HG03575 (cell line): ENCODE data around the gene HESX1.

Experiments used
- ATAC-seq: cut with Tn5 transposase; IDR thresholded peaks from one replicate; pipeline ENCODE4 v1.9.1; 2021; ENCODE audit not compliant: unreplicated experiment, insufficient number of reproducible peaks, low FRiP score; ENCODE audit errors: extremely low read depth

HESX1 gene

GRCh38 chr3:57199895-57200297, at the start of gene HESX1:
TSS of gene HESX1 (minus strand) at chr3:57199978. CDS start at chr3:57199918, 60 bp downstream.
- ATAC-seq: no peak

GRCh38 chr3:57244946-57245345, 45.2 kb upstream of the HESX1 start:
- ATAC-seq: no peak

GRCh38 chr3:57234613-57235575, 35.1 kb upstream of the HESX1 start:
- no peak for ATAC-seq

- ATAC-seq: no peak
Observed at GRCh38 chr3:57233799-57234198, 34.0 kb upstream of the HESX1 start.

DNA sequence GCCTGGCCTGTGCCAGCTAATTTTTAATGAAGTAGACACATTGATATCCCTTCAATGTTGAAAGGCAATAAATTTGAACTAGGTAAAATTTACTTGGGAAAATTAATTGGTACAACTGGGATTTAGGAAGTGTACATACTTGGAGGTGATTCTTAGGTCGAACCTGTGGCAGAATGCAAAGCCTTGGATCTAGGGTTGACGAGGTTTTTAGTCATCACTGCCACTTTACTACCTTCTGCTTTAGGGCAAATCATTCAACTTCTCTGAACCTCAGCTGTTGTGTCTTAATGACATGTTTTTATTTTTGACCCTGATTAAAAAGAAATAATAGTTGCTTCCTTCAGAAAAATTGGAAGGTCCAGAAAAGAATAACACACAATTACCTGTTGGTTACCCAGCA, 30.2 kb upstream of the HESX1 start:
- no peak for ATAC-seq

- ATAC-seq: no peak
Observed at GRCh38 chr3:57227930-57228751, 28.4 kb upstream of the HESX1 start.

DNA sequence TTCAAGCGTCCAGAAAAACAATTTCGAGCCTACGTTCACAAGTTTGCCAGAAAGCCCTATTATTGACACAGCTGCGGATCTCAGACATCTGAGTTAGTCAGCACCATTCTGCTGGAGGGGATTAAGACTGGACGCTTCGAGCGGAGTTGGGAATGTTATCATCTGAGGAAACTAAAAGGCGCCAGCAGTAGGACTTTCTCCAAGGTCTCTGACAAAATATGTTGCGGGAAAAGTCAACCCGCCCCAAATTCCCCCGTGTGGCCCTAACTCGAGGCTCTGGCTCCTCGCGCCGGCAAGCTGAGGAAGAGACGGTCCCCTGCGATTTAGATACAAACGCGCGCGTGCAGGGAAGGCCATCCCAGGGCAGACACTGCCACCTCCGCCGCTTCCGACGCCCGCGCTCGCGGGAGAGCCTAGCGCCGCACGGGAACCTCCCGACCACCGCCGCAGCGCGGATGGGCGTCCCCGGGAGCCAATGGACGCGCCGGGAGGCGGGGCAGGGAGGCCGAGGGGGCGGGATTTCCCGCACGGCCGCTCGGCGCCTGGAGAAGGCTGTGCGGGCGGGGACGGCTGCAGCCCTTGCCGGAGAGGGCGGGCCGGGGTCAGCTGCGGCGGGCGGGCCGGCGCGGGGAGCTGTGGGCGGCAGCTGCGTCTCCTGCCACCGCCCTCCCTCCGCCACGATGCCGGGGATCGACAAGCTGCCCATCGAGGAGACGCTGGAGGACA, 27.6 kb upstream of the HESX1 start, which contains the start of gene APPL1:
APPL1 (plus strand) TSS at position 526 of the 726 bp plus-strand sequence; CDS start at position 681, 155 bp downstream.
- ATAC-seq: peak; percentile 39

- ATAC-seq: no peak
Observed at GRCh38 chr3:57226176-57226575, 26.4 kb upstream of the HESX1 start.

GRCh38 chr3:57224856-57225255, 25.1 kb upstream of the HESX1 start:
- no peak for ATAC-seq

DNA sequence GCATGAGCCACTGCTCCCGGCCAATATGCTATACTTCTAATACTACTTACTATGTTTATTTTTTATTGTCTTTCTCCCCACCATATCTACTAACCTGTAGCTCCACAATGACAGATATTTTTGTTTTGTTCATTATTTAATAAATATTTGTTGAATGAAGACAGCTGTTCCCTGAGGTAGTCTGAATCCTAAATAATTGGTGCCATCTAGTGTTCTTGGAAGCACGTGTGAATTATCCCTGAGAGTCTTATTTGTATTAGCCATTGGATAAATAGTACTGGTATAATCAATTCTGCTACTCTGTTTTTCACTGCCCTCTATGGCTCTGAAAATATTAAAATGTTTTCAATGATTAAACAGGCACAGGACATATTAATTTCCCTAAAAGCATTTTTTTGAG, 22.1 kb upstream of the HESX1 start:
- ATAC-seq: no peak

GRCh38 chr3:57206423-57206822, 6.6 kb upstream of the HESX1 start:
- no peak for ATAC-seq

GRCh38 chr3:57194641-57195040, 5.1 kb downstream of the HESX1 start:
- no peak for ATAC-seq

DNA sequence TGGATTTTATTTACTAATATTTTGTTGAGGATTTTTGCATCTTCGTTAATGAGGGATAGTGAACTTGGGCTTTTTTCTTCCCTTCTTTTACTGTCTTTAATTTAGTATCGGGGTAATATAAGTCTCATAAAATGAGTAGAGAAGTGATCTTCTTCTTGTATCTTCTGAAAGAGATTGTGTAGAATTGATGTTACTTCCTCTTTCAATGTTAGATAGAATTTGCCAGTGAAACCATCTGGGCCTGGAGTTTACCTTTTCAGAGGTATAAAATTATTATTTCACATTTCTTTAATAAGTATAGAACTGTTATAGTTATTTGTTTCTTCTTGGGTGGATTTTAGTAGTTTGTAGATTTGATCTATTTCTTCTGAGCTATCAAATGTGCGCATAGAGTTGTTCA, 7.8 kb downstream of the HESX1 start:
- no peak for ATAC-seq

- no peak for ATAC-seq
Observed at GRCh38 chr3:57184526-57184925, 15.3 kb downstream of the HESX1 start.

GRCh38 chr3:57179580-57180410, 20.0 kb downstream of the HESX1 start:
- no peak for ATAC-seq

DNA sequence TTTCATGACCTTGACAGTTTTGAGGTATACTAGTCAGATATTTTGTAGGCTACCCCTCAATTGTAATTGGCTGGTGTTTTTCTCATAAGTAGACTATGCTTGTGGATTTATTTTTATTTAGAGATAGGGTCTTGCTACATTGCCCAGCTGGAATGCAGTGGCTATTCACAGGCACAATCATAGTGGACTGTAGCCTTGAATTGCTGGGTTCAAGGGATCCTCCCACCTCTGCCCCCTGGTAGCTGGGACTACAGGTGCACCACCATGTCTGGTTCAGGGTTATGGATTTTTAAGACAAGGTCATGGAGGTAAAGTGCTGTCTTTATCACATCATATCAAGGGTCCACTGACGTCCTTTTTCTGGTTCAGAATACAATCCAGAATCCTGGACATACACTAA, 23.7 kb downstream of the HESX1 start:
- ATAC-seq: no peak

GRCh38 chr3:57173687-57174086, 26.1 kb downstream of the HESX1 start:
- ATAC-seq: no peak

DNA sequence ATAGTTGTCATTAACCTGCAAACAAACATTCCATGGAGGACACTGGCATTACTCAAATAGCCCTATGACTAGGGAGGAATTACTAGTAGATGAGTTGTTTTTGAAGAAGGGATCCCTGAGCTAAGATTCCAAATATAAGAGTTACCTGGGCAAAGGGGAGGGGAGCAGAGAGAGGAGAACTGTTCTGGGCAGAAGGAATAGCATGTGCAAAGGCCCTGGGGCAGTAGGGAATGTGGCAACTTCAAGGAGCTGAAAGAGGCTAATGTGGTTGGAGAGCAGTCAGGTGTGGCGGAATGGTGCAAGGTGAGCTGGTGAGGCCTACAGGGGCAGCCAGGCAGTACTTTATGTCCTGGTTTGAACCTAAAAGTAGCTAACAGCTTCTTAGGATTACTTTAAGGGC, 28.8 kb downstream of the HESX1 start:
- no peak for ATAC-seq
